NT2/D1 (cell line): ENCODE results near the gene INPP1.

ENCODE experiments used
- DNase-seq: peaks from one replicate; pipeline ENCODE4 v3.0.0-alpha.2; 2011; ENCODE audit warnings: low read depth, low spot score
- H3K27me3 ChIP-seq: 2 replicates; pipeline ENCODE4 v1.6.0; 2011; ENCODE audit warnings: mild to moderate bottlenecking; ENCODE audit not compliant: insufficient read length, insufficient read depth
- H3K36me3 ChIP-seq: 2 replicates; pipeline ENCODE4 v1.6.1; 2011; ENCODE audit warnings: mild to moderate bottlenecking, low read length, mixed read lengths; ENCODE audit not compliant: insufficient read depth, insufficient read length
- H3K4me1 ChIP-seq: 2 replicates; pipeline ENCODE4 v1.5.1; 2011; ENCODE audit not compliant: insufficient read depth, insufficient read length
- H3K4me3 ChIP-seq: 2 replicates; pipeline ENCODE4 v1.5.1; 2011; ENCODE audit warnings: low read depth; ENCODE audit not compliant: insufficient read length
- H3K9ac ChIP-seq: 2 replicates; pipeline ENCODE4 v1.6.0; 2011; ENCODE audit warnings: low read depth; ENCODE audit not compliant: insufficient read length
- H3K9me3 ChIP-seq: 2 replicates; pipeline ENCODE4 v1.5.1; 2011; ENCODE audit warnings: mild to moderate bottlenecking, low read length; ENCODE audit not compliant: insufficient read depth
- SUZ12 ChIP-seq: IDR thresholded peaks from 2 replicates; pipeline ENCODE4 v1.6.1; 2011; ENCODE audit not compliant: insufficient read length, insufficient read depth; ENCODE audit errors: extremely low read depth
- YY1 ChIP-seq: IDR thresholded peaks from 2 replicates; pipeline ENCODE4 v1.6.1; 2011; ENCODE audit not compliant: insufficient read length, insufficient read depth
- ZNF274 ChIP-seq: IDR thresholded peaks from 2 replicates; pipeline ENCODE4 v1.6.1; 2011; ENCODE audit warnings: mild to moderate bottlenecking, low read depth, low read length

The INPP1 gene

GRCh38 chr2:190379249-190379964 is 36.0 kb downstream of the INPP1 start:
- Histone ChIP-seq H3K36me3 (no peaks in the 10 kb centered on the region), H3K9ac (no peak overlapping the region), H3K9me3 (no peaks in the 10 kb centered on the region), H3K27me3 (no peaks in the 10 kb centered on the region), H3K4me1 (no peaks in the 10 kb centered on the region), H3K4me3 (no peak overlapping the region)
- no peak for DNase-seq
- no peak for TF ChIP-seq ZNF274
- TF ChIP-seq YY1: no peak
- TF ChIP-seq SUZ12: no peak

- TF ChIP-seq YY1: no peak
- no peak for TF ChIP-seq ZNF274
- TF ChIP-seq SUZ12: no peak
- no peak for DNase-seq
- no peaks in the 10 kb centered on the region for H3K9me3 ChIP-seq
Measured at GRCh38 chr2:190380962-190381412, 37.6 kb downstream of the INPP1 start.

DNA sequence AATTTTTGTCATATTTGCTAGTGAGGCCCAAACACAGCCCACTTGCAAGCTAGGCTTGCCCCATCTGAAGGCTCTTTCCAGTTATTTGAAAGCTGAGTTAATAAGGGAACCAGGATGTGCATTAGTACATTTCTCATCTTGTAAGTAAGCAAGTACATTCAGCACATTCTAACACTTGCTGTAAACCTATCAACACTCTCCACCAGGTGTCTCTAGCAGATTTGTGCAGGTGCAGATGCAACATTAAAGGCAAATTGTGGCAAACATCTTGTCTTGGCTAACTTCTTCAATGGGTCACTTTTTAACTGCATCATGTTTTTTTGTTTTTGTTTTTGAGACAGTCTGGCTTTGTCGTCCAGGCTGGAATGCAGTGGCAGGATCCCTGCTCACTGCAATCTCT is 39.5 kb downstream of the INPP1 start:
- DNase-seq: peak; percentile 30
- TF ChIP-seq ZNF274 (no peak), YY1 (no peak), SUZ12 (no peak)

More at GRCh38 chr2:190380962-190381412, 37.6 kb downstream of the INPP1 start:
- Histone ChIP-seq H3K4me3 (no peak overlapping the region), H3K36me3 (no peaks in the 10 kb centered on the region), H3K27me3 (no peaks in the 10 kb centered on the region), H3K9ac (no peak overlapping the region), H3K4me1 (no peaks in the 10 kb centered on the region)

GRCh38 chr2:190387422-190387821 is 44.0 kb downstream of the INPP1 start:
- TF ChIP-seq ZNF274 (no peak), SUZ12 (no peak), YY1 (no peak)
- Histone ChIP-seq H3K4me3 (no peak overlapping the region), H3K36me3 (no peaks in the 10 kb centered on the region), H3K9ac (no peak overlapping the region), H3K4me1 (no peaks in the 10 kb centered on the region), H3K9me3 (peaks cover 7% of the 10 kb centered on the region; the same call in 1 of the 2 replicates), H3K27me3 (no peaks in the 10 kb centered on the region)
- DNase-seq: no peak

More for the DNA sequence above, 39.5 kb downstream of the INPP1 start:
- H3K4me3 ChIP-seq: no peak overlapping the region
- H3K9ac ChIP-seq: no peak overlapping the region
- peaks cover 7% of the 10 kb centered on the region; the same call in 1 of the 2 replicates for H3K9me3 ChIP-seq
- H3K36me3 ChIP-seq: no peaks in the 10 kb centered on the region
- no peaks in the 10 kb centered on the region for H3K27me3 ChIP-seq
- no peaks in the 10 kb centered on the region for H3K4me1 ChIP-seq

DNA sequence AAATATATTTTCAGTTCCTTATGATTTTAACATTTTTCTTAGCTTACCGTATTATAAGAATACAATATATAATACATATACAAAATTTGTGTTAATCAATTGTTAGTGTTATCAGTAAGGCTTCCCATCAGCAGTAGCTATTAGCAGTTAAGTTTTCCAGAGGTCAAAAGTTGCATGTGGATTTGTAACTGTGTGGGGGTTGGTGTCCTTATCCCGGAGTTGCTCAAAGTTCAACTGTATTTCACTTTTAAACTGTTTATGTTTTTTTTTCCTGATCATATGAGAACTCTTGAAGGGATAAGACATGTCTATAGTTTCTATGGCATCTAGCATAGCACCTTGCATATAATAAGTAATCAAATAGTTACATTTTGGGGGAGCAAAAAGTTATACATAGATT is 52.9 kb downstream of the INPP1 start:
- Histone ChIP-seq H3K9ac (no peak overlapping the region), H3K9me3 (no peaks in the 10 kb centered on the region), H3K27me3 (no peaks in the 10 kb centered on the region), H3K4me3 (no peak overlapping the region), H3K36me3 (no peaks in the 10 kb centered on the region), H3K4me1 (no peaks in the 10 kb centered on the region)
- no peak for DNase-seq
- TF ChIP-seq ZNF274: no peak
- TF ChIP-seq YY1: no peak
- TF ChIP-seq SUZ12: no peak

DNA sequence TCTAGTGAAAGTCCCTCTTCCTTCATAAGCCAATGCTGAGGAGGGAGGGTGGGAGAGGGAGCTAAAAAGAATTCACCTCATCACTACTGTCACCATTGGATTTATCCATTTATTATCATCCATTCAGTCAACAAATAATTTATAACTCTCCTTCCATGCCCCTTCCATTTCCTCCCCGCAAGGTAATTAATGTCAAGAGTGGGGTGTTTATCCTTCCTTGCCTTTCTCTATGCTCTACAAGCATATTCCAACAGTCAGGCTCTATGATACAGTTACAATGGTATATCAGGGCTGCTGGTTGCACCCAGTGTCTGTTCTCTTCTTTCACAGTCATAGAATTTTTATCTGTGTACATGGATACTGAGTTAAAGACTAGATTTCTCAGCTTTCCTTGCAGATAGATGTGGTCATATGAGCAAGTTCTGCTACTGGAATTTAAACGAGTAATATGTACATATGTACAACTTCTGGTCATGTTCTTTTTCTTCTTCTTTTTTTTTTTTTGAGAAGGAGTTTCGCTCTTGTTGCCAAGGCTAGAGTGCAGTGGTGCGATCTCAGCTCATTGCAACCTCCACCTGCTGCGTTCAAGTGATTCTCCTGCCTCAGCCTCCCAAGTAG is 59.7 kb downstream of the INPP1 start:
- no peaks in the 10 kb centered on the region for H3K36me3 ChIP-seq
- H3K9me3 ChIP-seq: peaks cover 6% of the 10 kb centered on the region; the same call in 1 of the 2 replicates
- H3K4me3 ChIP-seq: no peak overlapping the region
- H3K9ac ChIP-seq: no peak overlapping the region
- peaks cover 3% of the 10 kb centered on the region for H3K4me1 ChIP-seq
- peaks cover 38% of the 10 kb centered on the region for H3K27me3 ChIP-seq
- no peak for DNase-seq
- TF ChIP-seq SUZ12: no peak
- TF ChIP-seq ZNF274: no peak
- TF ChIP-seq YY1: no peak

DNA sequence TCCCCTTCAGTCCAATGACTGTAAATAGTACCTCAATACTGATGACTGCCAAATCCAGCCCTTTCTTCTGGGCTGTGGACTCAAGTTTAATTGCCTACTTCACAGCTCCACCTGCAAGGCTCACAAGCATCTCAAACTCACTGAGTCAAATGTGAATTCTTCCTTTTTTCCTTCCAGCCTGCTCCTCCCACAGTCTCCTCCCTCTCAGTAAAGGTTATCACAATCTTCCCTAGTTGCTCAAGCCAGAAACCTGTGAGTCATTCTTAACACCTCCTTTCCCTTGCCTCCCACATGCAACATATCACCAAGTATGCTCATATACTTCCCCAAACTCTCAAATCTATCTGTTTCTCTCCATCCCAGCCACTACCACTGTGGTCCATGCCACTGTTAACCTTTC is 61.1 kb downstream of the INPP1 start:
- Histone ChIP-seq H3K9ac (no peak overlapping the region), H3K4me3 (no peak overlapping the region), H3K9me3 (peaks cover 6% of the 10 kb centered on the region; the same call in 1 of the 2 replicates), H3K27me3 (peaks cover 52% of the 10 kb centered on the region), H3K36me3 (no peaks in the 10 kb centered on the region), H3K4me1 (peaks cover 3% of the 10 kb centered on the region)
- DNase-seq: no peak
- TF ChIP-seq YY1 (no peak), SUZ12 (no peak), ZNF274 (no peak)
